Activated CD8-positive, alpha-beta memory T cell treated with anti-CD3 and anti-CD28 coated beads for 4 hours (primary cell): Measurements from ENCODE around the gene GALNT18.

Experiments
- DNase-seq, 2 donors: peaks; one replicate each; pipeline ENCODE4 v3.0.0-alpha.2; 2020; ENCODE audit warnings: low read depth in 2 of 2

GALNT18 gene

DNA sequence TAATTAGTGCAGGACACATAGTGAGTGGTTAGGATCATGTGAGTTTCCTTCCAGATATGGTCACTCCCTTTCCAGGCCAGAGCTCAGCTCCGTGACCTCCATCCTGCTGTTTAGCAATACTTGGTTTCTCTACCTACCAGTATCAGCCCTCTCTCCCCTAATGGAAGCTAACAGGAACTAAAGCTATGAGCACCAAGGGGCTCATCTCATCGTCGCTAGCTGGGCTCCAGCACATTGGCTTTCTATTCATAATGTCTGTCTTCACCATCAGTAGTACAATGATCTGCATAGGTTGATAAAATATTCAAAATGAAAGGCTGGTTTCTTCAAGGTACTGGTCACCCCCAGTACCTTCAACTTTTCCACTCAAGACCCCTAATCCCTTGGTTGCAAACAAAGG, 2.4 kb upstream of the GALNT18 start:
- DNase-seq, result no peak

DNA sequence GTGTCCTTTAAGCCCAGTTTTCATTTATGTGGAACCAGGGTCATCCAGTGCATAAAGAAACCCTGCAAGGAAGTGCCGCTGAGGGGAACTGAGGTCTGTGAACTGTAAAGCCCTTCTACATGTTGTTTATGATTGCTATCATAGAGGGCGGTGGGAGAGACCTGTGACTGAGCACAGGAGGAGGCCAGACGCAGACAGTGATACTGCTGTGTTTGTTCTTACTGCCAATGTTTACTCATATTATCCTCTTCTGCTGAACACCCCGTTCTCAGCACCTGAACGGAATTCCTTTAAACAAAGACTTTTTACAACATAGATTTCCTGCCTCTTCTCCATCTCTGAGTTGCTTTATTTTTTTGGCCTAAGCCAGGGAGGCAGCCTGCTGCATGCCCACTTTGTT, 967 bp upstream of the GALNT18 start:
- no peak for DNase-seq

DNA sequence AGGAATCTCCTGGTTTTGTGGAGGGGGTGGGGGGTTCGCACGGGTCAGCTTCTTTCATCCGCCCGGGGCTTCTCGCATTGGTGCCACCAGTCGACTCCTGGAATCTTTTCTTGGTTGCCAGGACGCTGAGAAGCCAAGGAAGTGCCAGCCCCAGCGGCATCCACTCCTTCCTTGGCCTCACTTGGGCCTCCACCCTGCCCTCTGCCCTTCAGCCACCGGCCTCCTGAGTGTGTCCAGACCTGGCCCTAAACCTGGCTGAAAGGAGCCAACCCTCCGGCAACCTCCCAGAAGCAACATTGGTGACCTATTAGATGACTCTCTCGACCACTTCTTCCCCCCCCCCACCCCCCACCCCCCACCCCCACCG, 518 bp upstream of the GALNT18 start:
- DNase-seq, result no peak

DNA sequence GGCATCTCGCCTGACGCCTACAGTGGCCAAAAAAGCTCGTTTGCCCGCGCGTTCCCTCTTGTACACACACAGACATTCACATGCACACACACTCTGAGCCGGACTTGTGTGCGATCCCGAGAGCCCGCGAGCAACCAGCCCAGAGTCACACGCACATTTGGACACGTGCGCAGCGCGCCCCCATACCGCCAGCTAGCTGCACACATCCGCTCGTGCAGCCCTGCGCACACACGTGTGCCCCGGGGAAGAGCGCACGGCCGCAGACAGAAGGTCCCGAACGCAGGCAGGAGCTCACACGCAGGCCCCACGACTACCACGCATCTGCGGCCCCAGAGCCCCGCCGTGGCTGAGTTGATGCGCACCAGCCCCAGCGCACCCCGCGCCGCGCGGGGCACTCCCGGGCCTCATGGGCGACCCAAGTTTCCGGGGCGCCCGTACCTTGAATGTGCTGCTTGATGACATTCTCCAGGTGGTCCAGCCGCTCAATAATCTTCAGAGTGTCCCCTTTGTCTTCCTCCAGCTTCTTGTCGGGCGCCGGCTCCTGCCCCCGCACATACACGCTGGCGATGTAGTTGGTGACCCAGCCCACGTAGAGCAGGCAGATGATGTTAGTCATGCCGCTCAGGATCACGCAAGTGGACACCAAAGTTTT, 758 bp downstream of the GALNT18 start:
- no peak for DNase-seq

DNA sequence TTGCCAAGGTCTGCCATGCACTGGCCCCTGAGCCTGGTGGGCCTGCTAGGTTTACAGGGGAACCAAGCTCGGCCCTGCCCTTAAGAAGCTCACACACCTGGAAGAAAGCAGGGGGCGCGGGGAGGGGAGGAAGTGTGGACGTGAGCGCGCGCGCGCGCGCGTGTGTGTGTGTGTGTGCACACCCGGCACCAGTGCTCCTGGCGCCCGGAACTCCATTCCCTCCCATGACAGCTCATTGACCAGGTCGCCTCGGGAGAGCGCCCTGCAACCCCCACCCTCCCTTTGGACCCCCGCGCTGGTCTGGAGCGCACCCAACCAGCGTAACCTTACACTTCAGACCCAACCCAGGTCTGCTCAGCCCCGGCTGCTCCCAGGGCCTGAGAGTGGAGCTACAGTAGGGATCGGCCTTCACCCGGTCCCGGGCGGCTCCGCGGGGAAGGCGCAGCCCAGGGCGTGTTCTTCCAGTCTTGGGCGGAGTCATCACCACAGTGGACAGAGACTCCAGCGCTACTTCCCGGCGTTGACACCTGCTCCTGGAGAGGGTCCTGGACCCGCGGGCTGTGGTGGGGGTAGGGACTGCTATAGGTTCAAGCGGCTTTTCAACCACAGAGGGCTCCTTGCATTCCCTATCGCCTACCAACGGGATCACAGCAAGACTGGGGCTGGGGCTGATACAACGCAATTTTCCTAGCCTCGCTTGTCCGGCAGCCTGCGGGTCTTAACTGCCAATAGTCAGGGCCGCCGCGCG, 1.5 kb downstream of the GALNT18 start:
- DNase-seq, result no peak

DNA sequence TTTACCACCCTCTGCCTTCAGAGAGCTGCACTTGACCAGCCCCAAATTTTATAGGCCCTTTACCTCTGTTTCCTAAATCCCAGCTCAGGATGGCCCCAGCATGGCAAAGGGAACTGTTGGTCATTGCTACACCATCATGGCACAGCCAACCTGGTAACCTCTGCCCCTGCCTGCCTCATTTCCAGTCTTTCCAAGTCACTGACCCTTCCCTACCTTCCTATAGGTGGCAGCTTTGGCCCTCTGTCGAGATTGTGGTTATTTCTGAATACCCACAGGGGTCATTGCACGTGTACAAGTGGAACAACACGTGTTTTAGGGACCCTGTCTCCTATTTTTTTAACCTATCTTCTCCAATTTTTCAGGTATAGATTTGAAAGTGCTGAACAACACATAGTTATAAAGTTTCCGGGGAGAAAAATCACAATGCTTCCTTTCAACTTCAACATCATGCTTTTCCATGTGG, 2.8 kb downstream of the GALNT18 start:
- no peak for DNase-seq

DNA sequence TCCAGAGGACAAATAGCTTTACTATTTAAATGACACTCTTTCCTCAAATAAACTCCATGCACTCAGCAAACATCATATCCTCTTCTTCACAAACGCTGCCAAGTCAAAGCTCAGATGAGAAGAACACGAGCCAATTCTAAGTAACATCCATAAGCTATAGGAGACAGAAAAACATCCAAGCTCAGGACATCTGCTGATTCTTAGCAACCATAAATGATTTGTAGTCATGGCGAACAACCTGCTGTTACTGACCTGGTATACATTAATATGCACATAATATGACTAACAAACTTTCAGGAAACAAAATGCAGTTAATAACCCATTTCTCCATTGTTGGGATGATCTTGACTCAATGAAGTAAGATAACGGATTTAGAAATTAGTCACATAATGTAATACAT, 6.7 kb downstream of the GALNT18 start:
- no peak for DNase-seq

DNA sequence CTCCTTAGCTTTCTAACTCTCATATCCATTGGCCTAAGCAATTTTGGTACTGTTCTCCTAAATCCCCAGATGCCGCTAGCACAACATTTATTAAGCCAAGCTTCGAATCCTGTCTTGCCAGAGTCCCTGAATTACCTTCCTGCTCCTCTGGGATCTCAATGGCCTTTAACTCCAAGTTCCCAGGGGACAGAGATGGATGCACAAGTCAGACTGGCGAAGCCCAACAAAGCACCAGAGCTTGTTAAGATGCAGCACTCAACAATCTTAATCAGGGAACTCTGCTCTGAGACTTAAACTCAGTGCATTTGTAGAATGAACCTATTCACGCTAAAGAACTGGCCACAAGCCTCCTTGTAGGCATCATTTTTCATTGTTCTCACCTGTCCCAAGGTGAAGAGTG, 9.4 kb downstream of the GALNT18 start:
- DNase-seq, result no peak

DNA sequence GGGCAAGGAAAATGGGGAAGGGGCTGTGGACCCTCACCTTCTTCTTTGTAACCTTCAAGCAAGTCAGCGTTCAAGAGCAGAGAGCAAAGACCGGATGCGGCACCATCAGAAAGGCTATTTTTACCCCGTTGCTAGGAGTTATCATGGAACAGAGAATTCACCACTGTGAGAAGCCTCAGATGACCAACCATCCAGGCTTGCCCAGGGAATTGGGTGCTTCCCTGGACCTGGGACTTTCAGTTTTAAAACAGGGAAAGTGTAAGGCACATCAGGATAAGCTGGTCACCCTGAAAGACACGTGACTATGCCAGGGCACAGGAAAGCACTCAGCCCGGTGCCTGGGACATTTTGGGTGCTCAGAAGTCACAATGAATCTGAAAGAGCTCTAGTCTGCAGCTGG, 10.4 kb downstream of the GALNT18 start:
- DNase-seq, result no peak

DNA sequence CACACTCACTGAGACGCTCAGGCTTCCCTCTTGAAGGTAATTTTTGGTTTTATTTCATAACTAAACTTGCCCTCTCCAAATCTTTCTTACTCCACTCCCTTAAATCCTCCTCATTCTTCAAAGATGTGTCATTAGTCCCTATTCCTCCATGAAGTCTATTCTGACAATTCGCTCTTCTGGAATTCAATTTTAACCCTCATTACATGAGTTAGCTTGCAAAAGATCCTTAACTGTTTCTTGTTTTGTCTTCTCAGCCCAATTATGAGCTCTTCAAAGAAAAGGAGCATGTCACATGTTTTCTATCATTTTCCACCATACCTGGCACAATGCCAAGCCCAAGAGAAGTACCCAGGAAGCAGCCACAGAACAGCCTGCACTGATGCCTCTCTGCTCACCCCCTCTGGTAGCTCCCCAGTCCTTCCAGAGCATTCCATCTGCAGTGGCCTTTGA, 13.0 kb downstream of the GALNT18 start:
- no peak for DNase-seq

DNA sequence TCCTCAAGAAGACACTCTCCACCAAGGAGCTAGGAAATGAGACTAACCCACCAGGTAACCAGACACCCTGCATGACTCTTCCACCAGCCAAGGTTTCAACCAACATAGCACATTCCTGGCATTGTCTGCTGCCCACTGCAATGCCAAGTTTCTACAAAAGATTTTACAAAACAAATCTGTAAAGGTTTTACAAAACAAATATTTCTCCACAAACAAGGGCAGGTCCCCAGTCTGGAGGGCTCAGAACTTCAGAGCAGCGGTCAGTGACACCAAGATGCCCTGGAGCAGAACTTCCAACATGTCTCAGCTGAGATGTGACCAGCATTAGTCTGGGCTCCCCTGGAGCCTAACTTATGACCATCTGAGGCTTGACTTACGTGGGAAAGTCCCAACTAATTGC, 14.0 kb downstream of the GALNT18 start:
- DNase-seq, result no peak

DNA sequence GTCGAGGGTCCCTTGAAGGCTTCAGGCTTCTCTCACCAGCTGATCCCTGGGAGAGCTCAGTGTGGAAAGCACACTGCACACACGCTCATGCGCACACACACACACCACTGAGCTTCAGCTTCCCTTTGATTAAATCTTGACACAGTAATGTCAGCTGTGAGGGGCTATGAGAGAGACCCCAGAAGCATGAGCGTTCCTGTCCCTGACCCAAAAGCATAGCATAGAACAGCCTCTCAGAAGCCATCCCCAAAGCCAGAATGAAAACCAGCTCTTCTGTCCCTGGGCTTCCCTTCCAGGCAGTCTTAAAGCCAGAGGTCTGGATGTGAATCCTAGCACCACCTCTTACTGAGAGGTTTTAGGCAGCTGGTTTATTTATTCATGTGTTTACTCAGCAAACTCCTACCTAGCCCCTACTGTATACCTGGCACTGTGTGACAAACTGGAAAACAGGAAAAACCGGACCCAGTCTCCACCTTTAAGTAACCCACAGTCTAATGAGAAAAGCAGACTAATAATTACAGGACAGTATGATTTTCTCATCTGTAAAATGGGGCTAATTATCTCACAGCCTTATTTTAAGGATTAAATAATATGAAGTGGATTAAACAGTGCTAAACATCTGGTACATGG, 15.9 kb downstream of the GALNT18 start:
- DNase-seq, result no peak

DNA sequence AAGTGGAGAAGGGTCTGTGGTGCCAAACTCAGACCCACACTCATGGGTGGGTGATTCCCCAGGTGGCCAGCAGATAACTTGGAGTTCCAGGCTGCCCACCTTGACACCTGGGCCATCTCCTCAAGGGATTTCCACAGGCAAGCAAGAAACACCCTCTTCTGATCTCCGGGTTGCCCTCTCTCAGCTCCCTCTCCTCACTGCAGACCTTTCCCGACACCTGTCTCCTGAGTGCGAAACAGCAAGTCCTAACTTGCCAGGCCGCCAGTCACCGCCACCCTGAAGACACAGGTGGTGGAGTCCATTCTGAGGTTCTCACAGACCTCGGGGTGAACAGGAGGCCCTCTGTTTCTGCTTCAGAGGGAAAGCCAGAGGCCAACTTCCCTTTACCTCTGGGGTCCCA, 16.6 kb downstream of the GALNT18 start:
- DNase-seq, result no peak

DNA sequence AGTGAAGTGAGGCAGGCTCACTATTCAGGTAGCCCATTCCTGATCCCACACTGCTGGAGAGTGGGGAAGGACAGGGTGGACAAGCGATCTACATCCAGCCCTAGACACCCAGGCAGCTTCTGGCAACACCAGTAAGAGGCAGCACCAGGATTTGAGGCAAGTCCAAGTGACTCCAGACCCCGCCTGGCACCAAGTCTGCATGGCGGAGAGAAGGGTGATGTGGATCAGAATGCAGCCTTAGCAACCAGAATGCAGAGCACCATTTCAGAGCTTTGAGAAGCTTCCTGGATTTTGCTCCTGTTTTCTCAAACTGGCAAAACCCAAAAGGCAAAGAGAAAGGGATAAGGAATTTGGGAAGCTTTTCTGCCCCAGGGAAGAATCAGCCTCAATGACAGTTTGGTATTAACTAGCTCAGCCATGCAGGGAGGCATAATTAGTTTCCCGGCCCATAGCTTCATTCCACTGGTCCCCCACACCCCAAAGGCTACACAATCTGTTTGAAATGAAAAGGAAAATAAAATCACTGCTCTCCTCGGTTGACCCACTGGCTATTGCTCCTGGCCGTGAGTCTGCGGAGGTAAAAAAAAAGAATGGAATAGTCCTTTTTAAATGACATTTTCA, 17.3 kb downstream of the GALNT18 start:
- DNase-seq, result no peak

DNA sequence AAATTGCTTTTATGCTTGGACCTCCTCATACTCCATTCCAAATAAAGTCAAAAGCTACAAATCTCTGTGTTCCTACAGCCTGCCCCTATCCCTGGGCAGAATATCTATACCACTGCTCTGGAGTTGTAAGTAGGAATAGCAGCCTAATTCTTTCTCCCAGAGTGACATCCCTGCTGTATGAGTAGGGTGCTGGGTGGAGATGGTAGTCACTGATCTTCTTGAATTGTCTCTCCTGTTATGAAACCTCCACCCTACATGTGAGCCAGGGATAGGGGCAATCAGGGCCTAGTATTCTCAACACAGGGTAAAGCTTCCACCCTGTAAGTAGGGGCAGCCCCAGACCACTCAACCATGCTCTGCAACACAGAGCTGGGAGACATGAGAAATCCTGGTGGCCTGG, 19.8 kb downstream of the GALNT18 start:
- no peak for DNase-seq

DNA sequence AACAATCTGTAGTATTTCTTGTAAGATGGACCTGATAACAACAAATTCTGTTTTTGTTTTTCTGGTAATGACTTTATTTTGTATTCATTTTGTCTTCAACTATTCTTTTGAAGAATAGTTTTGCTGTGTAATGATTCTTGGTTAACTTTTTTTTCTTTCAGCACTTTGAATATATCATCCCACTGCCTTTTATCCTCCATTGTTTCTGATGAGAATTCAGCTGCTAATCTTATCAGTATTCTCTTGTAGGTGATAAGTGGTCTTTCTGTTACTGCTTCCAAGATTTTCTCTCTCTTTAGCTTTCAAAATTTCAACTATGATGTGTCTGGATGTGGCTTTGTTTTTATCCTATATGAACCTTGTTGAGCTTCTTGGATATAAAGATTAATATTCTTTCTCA, 21.5 kb downstream of the GALNT18 start:
- no peak for DNase-seq

DNA sequence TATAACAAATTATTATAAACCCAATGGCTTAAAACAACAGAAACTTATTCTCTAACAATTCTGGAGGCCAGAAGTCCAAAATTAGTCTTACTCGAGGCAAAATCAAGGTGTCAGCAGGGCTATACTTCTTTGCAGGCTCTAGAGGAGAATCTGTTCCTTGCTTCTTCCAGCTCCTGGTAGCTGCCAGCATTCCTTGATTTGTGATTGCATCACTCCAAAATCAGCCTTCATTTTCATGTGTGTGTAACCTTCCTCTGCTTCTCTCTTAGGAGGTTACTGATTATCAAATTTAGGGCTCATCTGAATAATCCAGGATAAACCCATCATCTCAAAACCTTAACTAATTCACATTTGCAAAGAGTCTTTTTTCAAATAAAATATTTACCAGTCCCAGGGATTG, 23.6 kb downstream of the GALNT18 start:
- no peak for DNase-seq

DNA sequence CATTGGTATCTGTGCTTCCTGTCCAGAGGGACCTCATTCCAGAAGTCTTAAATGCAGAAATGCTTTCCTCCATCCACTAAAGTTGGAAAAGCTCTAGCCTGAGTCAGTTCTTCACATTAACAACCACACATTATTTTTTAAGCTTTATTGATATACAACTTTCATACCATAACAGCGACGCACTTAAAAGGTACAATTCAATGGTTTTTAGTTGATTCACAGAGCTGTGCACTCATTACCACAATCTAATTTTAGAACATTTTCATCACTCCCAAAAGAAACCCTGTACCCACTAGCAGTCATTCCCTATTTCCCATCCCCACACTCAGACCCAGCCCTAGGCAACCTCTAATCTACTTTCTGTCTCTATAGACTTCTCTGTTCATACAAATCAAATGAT, 27.6 kb downstream of the GALNT18 start:
- DNase-seq, result no peak

DNA sequence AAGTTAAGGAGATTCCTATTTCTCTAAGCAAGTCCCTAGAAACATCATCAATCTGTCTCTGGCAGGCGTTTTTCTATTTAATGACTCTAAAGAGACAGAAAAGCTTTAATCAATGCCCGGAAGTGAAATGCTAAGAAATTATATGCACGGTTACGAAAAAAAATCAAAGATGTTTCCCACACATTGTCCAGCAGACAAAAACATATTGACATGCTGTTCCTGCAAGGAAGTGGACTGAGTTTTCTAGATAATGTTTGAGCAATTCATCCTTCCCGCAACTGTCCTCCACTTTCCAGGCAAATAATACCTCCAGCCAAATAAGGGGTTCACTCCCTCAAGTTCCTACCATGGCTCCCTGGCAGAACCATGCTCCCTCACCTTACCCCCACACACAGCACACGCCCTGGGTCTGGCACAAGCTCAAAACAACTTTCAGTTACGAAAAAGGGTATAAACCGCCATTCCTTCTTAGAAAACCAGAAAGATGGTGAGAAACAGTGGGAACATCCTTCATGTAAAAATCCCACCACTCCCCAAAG, 29.6 kb downstream of the GALNT18 start:
- no peak for DNase-seq

DNA sequence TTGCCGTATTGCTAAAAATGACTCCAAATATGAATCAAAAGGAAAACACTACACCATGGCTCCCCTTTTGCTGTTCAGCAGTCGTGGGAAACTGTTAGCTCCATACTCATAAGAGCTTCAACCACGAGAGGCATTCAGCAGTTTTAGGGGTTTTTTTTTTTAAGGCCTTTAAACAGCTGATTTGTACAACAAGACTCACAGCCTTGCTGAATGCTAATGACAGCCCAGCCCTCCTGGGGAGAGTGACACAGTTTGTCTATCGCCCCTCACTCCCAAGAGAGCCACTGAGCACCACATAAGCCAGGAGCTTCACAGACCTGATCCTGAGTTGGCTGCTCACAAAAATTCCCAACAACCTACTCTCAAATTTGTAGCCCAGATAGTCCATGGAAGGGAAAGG, 32.4 kb downstream of the GALNT18 start:
- DNase-seq, result no peak

DNA sequence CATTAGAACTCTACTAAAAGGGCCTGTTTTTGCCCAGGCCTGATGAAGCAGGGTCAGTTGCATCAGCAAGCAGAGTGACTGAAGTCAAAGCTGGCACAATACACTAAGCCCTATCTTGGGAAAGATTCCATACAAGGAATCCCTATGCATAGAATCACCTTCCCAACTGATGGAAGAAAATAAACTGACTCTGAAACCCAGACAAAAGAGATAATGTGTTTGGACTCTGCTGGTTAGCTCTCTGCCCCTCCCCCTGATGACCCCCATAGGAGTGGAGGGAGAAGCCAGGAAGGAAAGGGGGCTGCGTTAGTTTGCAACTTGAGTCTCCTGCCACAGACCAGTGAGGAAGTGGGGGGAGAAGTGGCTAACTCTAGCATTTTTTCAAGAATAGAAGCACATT, 32.9 kb downstream of the GALNT18 start:
- DNase-seq, result no peak

DNA sequence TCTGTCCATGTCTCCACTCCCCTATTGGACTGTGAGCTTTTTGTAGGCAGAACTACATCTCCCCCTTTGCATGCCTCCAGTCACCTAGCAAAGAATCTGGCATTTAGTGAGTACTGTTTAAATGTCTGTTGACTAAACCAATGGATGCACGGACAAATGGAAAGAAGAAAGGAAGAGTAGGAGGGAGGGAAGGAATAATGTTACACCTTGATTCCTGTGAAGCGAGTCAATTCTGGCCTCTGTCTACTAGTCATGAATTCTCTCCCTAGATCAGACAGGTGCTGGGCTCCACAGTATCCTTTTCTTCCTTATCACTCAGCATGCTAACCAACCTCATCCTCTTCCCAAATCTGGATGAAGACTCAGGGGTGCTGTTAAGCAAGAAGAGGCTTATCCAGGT, 33.6 kb downstream of the GALNT18 start:
- no peak for DNase-seq
